CD8-positive, alpha-beta memory T cell (primary cell): ENCODE measurements around the gene AQP1. TPM values are rescaled to one million over a fixed set of nuclear protein-coding genes. Genes with fewer than 3 reads are reported as not detected.

Experiments
- CTCF ChIA-PET: fragments of 350-600 bp; sonication (Branson Sonifier 250); formaldehyde crosslinking; loops from one replicate; lab custom pipeline; 2021; ENCODE audit warnings: antibody characterized with exemption; lab: Charles Lee
- POLR2A ChIA-PET: fragments of 350-600 bp; sonication (Branson Sonifier 250); formaldehyde crosslinking; loops from one replicate; lab custom pipeline; 2021; ENCODE audit warnings: antibody characterized with exemption; lab: Charles Lee
- DNase-seq, 5 donors: peaks; one replicate each; pipeline versions ENCODE4 v3.0.0 to v3.0.0-alpha.2; 2020 to 2022; ENCODE audit warnings: mixed read lengths in 1 of 5
- H3K27ac ChIP-seq: one replicate; pipeline ENCODE4 v1.7.0; 2013; ENCODE audit warnings: low read depth, mild to moderate bottlenecking, low read length, moderate library complexity
- H3K27me3 ChIP-seq: 2 replicates; pipeline ENCODE4 v1.7.0; 2013; ENCODE audit warnings: low read length, mild to moderate bottlenecking; ENCODE audit not compliant: insufficient read depth, poor library complexity, severe bottlenecking
- H3K36me3 ChIP-seq: 2 replicates; pipeline ENCODE4 v1.7.0; 2013; ENCODE audit warnings: mild to moderate bottlenecking, low read length, moderate library complexity; ENCODE audit not compliant: insufficient read depth
- H3K4me1 ChIP-seq: 2 replicates; pipeline ENCODE4 v1.7.0; 2013; ENCODE audit warnings: mild to moderate bottlenecking, low read length, moderate library complexity; ENCODE audit not compliant: insufficient read depth
- H3K4me3 ChIP-seq: 2 replicates; pipeline ENCODE4 v1.7.0; 2013; ENCODE audit warnings: mild to moderate bottlenecking, low read length
- H3K9me3 ChIP-seq: 2 replicates; pipeline ENCODE4 v1.7.0; 2013; ENCODE audit warnings: mild to moderate bottlenecking, low read length
- H3K27ac Mint-ChIP-seq, 8 donors: one replicate each; pipeline ENCODE4 v1.8.0; 2020 to 2021; ENCODE audit warnings: mixed read lengths in 8 of 8, mild to moderate bottlenecking in 6 of 8, inconsistent platforms in 3 of 8, moderate library complexity in 3 of 8
- H3K27me3 Mint-ChIP-seq, 2 donors: one replicate each; pipeline ENCODE4 v1.8.0; 2020 to 2021; ENCODE audit warnings: mixed read lengths in 2 of 2, mild to moderate bottlenecking in 1 of 2, moderate library complexity in 1 of 2
- H3K36me3 Mint-ChIP-seq, 3 donors: one replicate each; pipeline ENCODE4 v1.8.0; 2020 to 2021; ENCODE audit warnings: mixed read lengths in 3 of 3, inconsistent platforms in 1 of 3, mild to moderate bottlenecking in 1 of 3
- H3K4me1 Mint-ChIP-seq, 3 donors: one replicate each; pipeline ENCODE4 v1.8.0; 2020 to 2021; ENCODE audit warnings: mixed read lengths in 3 of 3, inconsistent platforms in 1 of 3, mild to moderate bottlenecking in 1 of 3
- H3K4me3 Mint-ChIP-seq, 7 donors: one replicate each; pipeline ENCODE4 v1.8.0; 2020 to 2021; ENCODE audit warnings: mixed read lengths in 7 of 7, mild to moderate bottlenecking in 6 of 7, moderate library complexity in 4 of 7, inconsistent platforms in 2 of 7
- H3K9me3 Mint-ChIP-seq, 5 donors: one replicate each; pipeline ENCODE4 v1.8.0; 2020 to 2022; ENCODE audit warnings: mixed read lengths in 5 of 5, mild to moderate bottlenecking in 3 of 5, moderate library complexity in 2 of 5, inconsistent platforms in 1 of 5
- polyA plus RNA-seq: library from polyadenylated mRNA; unstranded; fragments of 300-500 nt; fragmentation: Illumina TruSeq; gene quantifications from one replicate; pipeline ENCODE4 v1.2.3, GENCODE V29; 2021
- total RNA-seq, 2 experiments: library from RNA; stranded (reverse); gene quantifications; one replicate each; pipeline ENCODE4 v1.2.3, GENCODE V29; 2021

AQP1 gene
- total and polyA plus RNA-seq, 3 experiments from 2014 or later: 0.13 to 0.15 TPM; not detected in 1

DNA sequence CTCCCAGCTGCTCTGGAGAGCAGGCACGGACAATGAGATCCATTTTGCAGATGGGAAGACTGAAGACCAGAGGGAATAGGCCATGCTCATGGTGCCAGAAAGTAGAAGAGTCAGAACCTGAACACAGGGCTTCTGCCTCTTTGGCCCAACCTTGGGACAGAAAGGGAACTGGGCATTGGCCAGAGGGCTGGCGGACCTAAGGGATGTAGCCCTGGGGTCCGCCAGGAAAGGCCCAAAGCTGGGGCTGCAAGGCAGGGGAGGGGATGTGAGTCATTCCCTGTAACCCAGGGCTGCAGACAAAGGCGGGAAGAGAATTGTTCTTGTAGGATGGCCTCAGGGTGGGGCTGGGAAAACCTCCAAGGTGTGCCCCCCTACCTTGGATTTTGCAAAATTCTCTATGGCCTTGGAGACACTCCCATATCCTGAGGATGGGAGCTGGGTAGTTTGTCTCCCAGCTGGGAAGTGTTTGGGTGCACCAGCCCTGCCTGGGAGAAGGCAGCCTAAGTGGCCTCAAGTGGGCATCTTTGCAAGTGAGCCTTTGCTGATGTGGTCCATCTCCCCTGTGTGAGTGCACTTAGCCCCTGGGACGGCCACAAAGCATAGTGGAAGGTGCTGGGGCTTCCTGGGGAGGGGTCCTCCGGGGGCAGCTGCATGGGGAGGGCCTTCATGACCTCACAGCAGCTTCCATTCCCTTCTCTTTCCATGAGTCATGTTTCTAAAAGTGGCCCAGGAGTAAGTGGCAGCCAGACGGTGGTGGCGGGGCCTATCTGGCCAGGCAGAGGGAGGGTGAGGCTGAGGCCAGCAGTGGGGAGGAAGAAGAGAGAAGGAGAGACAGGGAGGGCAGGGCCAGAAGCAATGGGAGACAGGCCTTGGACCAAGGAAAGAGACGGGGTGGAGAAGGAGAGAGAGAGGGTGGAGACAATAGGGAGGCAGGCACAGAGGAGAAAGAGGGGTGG is 9.2 kb downstream of the AQP1 start:
- peak in 1 of 5 donors; percentile 42 for DNase-seq
- ChIA-PET POLR2A (no interaction called here), CTCF (no interaction called here)
- Histone ChIP-seq H3K27me3 (no peaks in the 10 kb centered on the region), H3K27ac (no peak overlapping the region), H3K36me3 (no peaks in the 10 kb centered on the region), H3K4me1 (no peaks in the 10 kb centered on the region), H3K9me3 (no peaks in the 10 kb centered on the region), H3K4me3 (no peak overlapping the region)
- Mint-ChIP-seq H3K4me1 (no peaks in the 10 kb centered on the region), H3K27ac (no peak overlapping the region), H3K4me3 (peak overlapping the region in 1 of 7 donors; percentile 20), H3K9me3 (no peaks in the 10 kb centered on the region), H3K36me3 (no peaks in the 10 kb centered on the region), H3K27me3 (peaks cover 0 to 2% of the 10 kb centered on the region in 2 donors)

GRCh38 chr7:30921540-30922401 is 10.1 kb downstream of the AQP1 start:
- peak in 1 of 5 donors; percentile 23 for DNase-seq

GRCh38 chr7:30922596-30922995 is 10.9 kb downstream of the AQP1 start:
- H3K4me3 Mint-ChIP-seq: no peak overlapping the region
- H3K27me3 Mint-ChIP-seq: peaks cover 0 to 2% of the 10 kb centered on the region in 2 donors
- peaks cover 0 to 5% (median 4%) of the 10 kb centered on the region in 5 donors for H3K9me3 Mint-ChIP-seq
- H3K4me1 Mint-ChIP-seq: no peaks in the 10 kb centered on the region
- Histone ChIP-seq H3K9me3 (no peaks in the 10 kb centered on the region), H3K27me3 (no peaks in the 10 kb centered on the region), H3K27ac (no peak overlapping the region), H3K36me3 (no peaks in the 10 kb centered on the region), H3K4me1 (no peaks in the 10 kb centered on the region), H3K4me3 (no peak overlapping the region)
- DNase-seq: no peak
- H3K36me3 Mint-ChIP-seq: no peaks in the 10 kb centered on the region
- POLR2A ChIA-PET: no interaction called here
- H3K27ac Mint-ChIP-seq: no peak overlapping the region
- CTCF ChIA-PET: no interaction called here

More at GRCh38 chr7:30921540-30922401, 10.1 kb downstream of the AQP1 start:
- H3K4me3 ChIP-seq: no peak overlapping the region
- H3K27me3 Mint-ChIP-seq: peaks cover 0 to 2% of the 10 kb centered on the region in 2 donors
- H3K9me3 ChIP-seq: no peaks in the 10 kb centered on the region
- H3K9me3 Mint-ChIP-seq: peaks cover 0 to 4% (median 2%) of the 10 kb centered on the region in 5 donors
- no peaks in the 10 kb centered on the region for H3K4me1 ChIP-seq
- H3K4me3 Mint-ChIP-seq: no peak overlapping the region
- no peak overlapping the region for H3K27ac Mint-ChIP-seq
- POLR2A ChIA-PET: no interaction called here
- H3K36me3 Mint-ChIP-seq: no peaks in the 10 kb centered on the region
- no peaks in the 10 kb centered on the region for H3K4me1 Mint-ChIP-seq
- CTCF ChIA-PET: no interaction called here
- H3K27me3 ChIP-seq: no peaks in the 10 kb centered on the region
- H3K36me3 ChIP-seq: no peaks in the 10 kb centered on the region
- H3K27ac ChIP-seq: no peak overlapping the region

DNA sequence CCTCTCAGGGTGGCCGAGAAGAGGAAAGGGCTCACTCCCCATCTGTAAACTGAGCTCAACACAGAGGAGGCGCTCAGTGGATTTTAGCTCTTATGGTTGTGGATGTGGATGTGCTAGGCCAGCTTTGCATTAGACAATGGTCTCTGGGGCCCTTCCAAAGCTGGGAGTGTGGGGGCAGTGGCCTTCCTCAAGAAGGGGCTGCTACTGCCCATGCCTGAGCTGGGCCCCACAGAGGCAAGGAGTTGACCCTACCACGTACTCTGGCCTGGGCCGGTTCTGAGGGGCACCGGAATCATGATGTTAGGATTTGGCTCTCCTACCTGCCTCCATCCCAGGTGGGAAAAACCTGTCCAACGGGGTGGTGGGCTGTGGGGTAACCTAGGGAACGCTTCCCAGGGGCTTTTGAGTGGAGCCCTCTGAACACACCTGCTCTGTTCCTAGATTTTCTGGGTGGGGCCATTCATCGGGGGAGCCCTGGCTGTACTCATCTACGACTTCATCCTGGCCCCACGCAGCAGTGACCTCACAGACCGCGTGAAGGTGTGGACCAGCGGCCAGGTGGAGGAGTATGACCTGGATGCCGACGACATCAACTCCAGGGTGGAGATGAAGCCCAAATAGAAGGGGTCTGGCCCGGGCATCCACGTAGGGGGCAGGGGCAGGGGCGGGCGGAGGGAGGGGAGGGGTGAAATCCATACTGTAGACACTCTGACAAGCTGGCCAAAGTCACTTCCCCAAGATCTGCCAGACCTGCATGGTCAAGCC is 11.5 kb downstream of the AQP1 start:
- Histone ChIP-seq H3K27me3 (no peaks in the 10 kb centered on the region), H3K9me3 (no peaks in the 10 kb centered on the region), H3K36me3 (no peaks in the 10 kb centered on the region), H3K4me1 (no peaks in the 10 kb centered on the region), H3K4me3 (no peak overlapping the region), H3K27ac (no peak overlapping the region)
- CTCF ChIA-PET: no interaction called here
- peak in 1 of 5 donors; percentile 36 for DNase-seq
- no peak overlapping the region for H3K4me3 Mint-ChIP-seq
- no peaks in the 10 kb centered on the region for H3K36me3 Mint-ChIP-seq
- H3K27me3 Mint-ChIP-seq: peaks cover 0 to 2% of the 10 kb centered on the region in 2 donors
- peaks cover 0 to 5% (median 4%) of the 10 kb centered on the region in 5 donors for H3K9me3 Mint-ChIP-seq
- POLR2A ChIA-PET: no interaction called here
- no peaks in the 10 kb centered on the region for H3K4me1 Mint-ChIP-seq
- H3K27ac Mint-ChIP-seq: no peak overlapping the region

GRCh38 chr7:30923774-30924413 is 12.2 kb downstream of the AQP1 start:
- Histone ChIP-seq H3K4me3 (no peak overlapping the region), H3K27me3 (no peaks in the 10 kb centered on the region), H3K36me3 (no peaks in the 10 kb centered on the region), H3K9me3 (no peaks in the 10 kb centered on the region), H3K4me1 (no peaks in the 10 kb centered on the region), H3K27ac (no peak overlapping the region)
- H3K9me3 Mint-ChIP-seq: peaks cover 0 to 5% (median 4%) of the 10 kb centered on the region in 5 donors
- DNase-seq: peak in 1 of 5 donors; percentile 23
- no peak overlapping the region for H3K4me3 Mint-ChIP-seq
- CTCF ChIA-PET: no interaction called here
- H3K27ac Mint-ChIP-seq: no peak overlapping the region
- H3K27me3 Mint-ChIP-seq: peaks cover 0 to 2% of the 10 kb centered on the region in 2 donors
- POLR2A ChIA-PET: no interaction called here
- H3K4me1 Mint-ChIP-seq: no peaks in the 10 kb centered on the region
- H3K36me3 Mint-ChIP-seq: no peaks in the 10 kb centered on the region

GRCh38 chr7:30924624-30925023 is 13.0 kb downstream of the AQP1 start:
- no peaks in the 10 kb centered on the region for H3K27me3 ChIP-seq
- CTCF ChIA-PET: no interaction called here
- Mint-ChIP-seq H3K27me3 (peaks cover 0 to 2% of the 10 kb centered on the region in 2 donors), H3K36me3 (no peaks in the 10 kb centered on the region), H3K4me3 (no peak overlapping the region), H3K9me3 (peaks cover 0 to 5% (median 4%) of the 10 kb centered on the region in 5 donors), H3K27ac (no peak overlapping the region), H3K4me1 (no peaks in the 10 kb centered on the region)
- H3K36me3 ChIP-seq: no peaks in the 10 kb centered on the region
- DNase-seq: peak in 1 of 5 donors; percentile 37
- H3K4me1 ChIP-seq: no peaks in the 10 kb centered on the region
- H3K9me3 ChIP-seq: no peaks in the 10 kb centered on the region
- H3K4me3 ChIP-seq: no peak overlapping the region
- no peak overlapping the region for H3K27ac ChIP-seq
- POLR2A ChIA-PET: no interaction called here

DNA sequence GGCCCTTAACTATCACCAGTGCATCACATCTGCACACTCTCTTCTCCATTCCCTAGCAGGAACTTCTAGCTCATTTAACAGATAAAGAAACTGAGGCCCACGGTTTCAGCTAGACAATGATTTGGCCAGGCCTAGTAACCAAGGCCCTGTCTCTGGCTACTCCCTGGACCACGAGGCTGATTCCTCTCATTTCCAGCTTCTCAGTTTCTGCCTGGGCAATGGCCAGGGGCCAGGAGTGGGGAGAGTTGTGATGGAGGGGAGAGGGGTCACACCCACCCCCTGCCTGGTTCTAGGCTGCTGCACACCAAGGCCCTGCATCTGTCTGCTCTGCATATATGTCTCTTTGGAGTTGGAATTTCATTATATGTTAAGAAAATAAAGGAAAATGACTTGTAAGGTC is 13.5 kb downstream of the AQP1 start:
- no peaks in the 10 kb centered on the region for H3K36me3 Mint-ChIP-seq
- no peak overlapping the region for H3K27ac Mint-ChIP-seq
- Histone ChIP-seq H3K27me3 (no peaks in the 10 kb centered on the region), H3K4me1 (no peaks in the 10 kb centered on the region), H3K9me3 (no peaks in the 10 kb centered on the region), H3K27ac (no peak overlapping the region), H3K4me3 (no peak overlapping the region), H3K36me3 (no peaks in the 10 kb centered on the region)
- ChIA-PET POLR2A (no interaction called here), CTCF (no interaction called here)
- peaks cover 0 to 5% (median 4%) of the 10 kb centered on the region in 5 donors for H3K9me3 Mint-ChIP-seq
- no peak overlapping the region for H3K4me3 Mint-ChIP-seq
- DNase-seq: peak in 1 of 5 donors; percentile 24
- H3K27me3 Mint-ChIP-seq: peaks cover 0 to 2% of the 10 kb centered on the region in 2 donors
- no peaks in the 10 kb centered on the region for H3K4me1 Mint-ChIP-seq
